Measurements from ENCODE around the gene SYNPO2. TPM values are rescaled to one million over a fixed set of nuclear protein-coding genes. Genes with fewer than 3 reads are reported as not detected.

SYNPO2 gene
- total RNA-seq, 5 donors from 2014 or later (not counting 1 experiment from before 2014, with no cell fraction given): 0.21 to 1.6 (median 1.2) TPM

GRCh38 chr4:118968005-118968404, 79.4 kb downstream of the SYNPO2 start:
- Mint-ChIP-seq H3K9me3 (no peaks in the 10 kb centered on the region), H3K27ac (no peak overlapping the region), H3K36me3 (no peaks in the 10 kb centered on the region), H3K4me3 (no peak overlapping the region), H3K27me3 (no peaks in the 10 kb centered on the region), H3K4me1 (peaks cover 8 to 9% (median 8%) of the 10 kb centered on the region in 3 donors)
- no peaks in the 10 kb centered on the region for H3K36me3 ChIP-seq (ENCODE audit: control insufficient read depth in 2 of 2, extremely low read depth in 1 of 2, insufficient read depth in 1 of 2, low read length in 1 of 2)
- WGBS (ENCODE audit: insufficient coverage): no CpG with 5 or more reads among the region's 1 CpG
- no peak overlapping the region for H3K4me3 ChIP-seq (ENCODE audit: control insufficient read depth in 1 of 2, extremely low read depth in 1 of 2, low read length in 1 of 2)
- H3K27me3 ChIP-seq (replicated peaks in 1 of 2; ENCODE audit: control insufficient read depth in 2 of 2, extremely low read depth in 1 of 2, insufficient read depth in 2 of 2, low read length in 1 of 2): no peaks in the 10 kb centered on the region
- no peaks in the 10 kb centered on the region for H3K9me3 ChIP-seq
- POLR2A ChIA-PET: interaction anchor here in 1 of 2 donors (0.7 kb wide), 1 partner anchor 20 kb away, joined by 5 read pairs; no protein-coding TSS in a partner anchor
- ATAC-seq (replicated peaks in 1 of 4): no peak
- DNase-seq: peak in 2 of 35 experiments; percentile 11 to 19
- H3K4me1 ChIP-seq (ENCODE audit: control insufficient read depth in 1 of 2, extremely low read depth in 1 of 2, insufficient read depth in 2 of 2, low read length in 2 of 2): no peaks in the 10 kb centered on the region
- CTCF ChIA-PET: interaction anchor here in 1 of 2 donors (0.9 kb wide), 1 partner anchor 21 kb away, joined by 3 read pairs; no protein-coding TSS in a partner anchor
- no peak overlapping the region for H3K27ac ChIP-seq (ENCODE audit: low read length)

DNA sequence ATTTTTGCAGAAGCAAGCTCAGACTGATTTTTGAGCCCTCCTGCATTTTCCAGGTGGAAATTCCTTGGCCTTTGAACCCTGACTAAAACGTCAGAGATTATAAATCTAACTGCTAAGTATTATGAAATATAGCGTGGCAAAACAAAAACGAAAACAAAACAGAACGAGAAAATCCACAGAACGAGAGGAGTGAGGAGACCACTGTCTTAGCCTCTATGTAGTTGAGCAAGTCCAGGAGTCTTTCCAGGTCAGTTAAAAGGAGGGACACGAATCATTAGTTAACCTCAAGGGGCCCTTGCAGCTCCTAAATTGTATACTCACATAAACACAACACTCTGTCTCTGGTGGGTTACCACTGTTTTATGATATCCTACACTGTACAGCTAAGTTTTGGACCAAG, 80.2 kb downstream of the SYNPO2 start:
- Mint-ChIP-seq H3K27me3 (no peaks in the 10 kb centered on the region), H3K36me3 (no peaks in the 10 kb centered on the region), H3K27ac (no peak overlapping the region), H3K4me3 (no peak overlapping the region), H3K4me1 (peaks cover 8 to 9% (median 8%) of the 10 kb centered on the region in 3 donors), H3K9me3 (no peaks in the 10 kb centered on the region)
- Histone ChIP-seq H3K4me3 (ENCODE audit: control insufficient read depth in 1 of 2, extremely low read depth in 1 of 2, low read length in 1 of 2) (no peak overlapping the region), H3K4me1 (ENCODE audit: control insufficient read depth in 1 of 2, extremely low read depth in 1 of 2, insufficient read depth in 2 of 2, low read length in 2 of 2) (no peaks in the 10 kb centered on the region), H3K27me3 (replicated peaks in 1 of 2; ENCODE audit: control insufficient read depth in 2 of 2, extremely low read depth in 1 of 2, insufficient read depth in 2 of 2, low read length in 1 of 2) (no peaks in the 10 kb centered on the region), H3K36me3 (ENCODE audit: control insufficient read depth in 2 of 2, extremely low read depth in 1 of 2, insufficient read depth in 1 of 2, low read length in 1 of 2) (no peaks in the 10 kb centered on the region), H3K9me3 (no peaks in the 10 kb centered on the region), H3K27ac (ENCODE audit: low read length) (no peak overlapping the region)
- no peak for ATAC-seq (replicated peaks in 1 of 4)
- ChIA-PET CTCF (no interaction called here), POLR2A (no interaction called here)
- no peak for DNase-seq
- WGBS (ENCODE audit: insufficient coverage): no CpG with 5 or more reads among the region's 6 CpGs

GRCh38 chr4:118969359-118969758, 80.7 kb downstream of the SYNPO2 start:
- no peaks in the 10 kb centered on the region for H3K27me3 Mint-ChIP-seq
- CTCF ChIA-PET: interaction anchor here (0.6 kb wide), 2 partner anchors 79 to 1008 kb away, joined by 3 read pairs; no protein-coding TSS in a partner anchor
- H3K9me3 Mint-ChIP-seq: no peaks in the 10 kb centered on the region
- no peaks in the 10 kb centered on the region for H3K36me3 ChIP-seq (ENCODE audit: control insufficient read depth in 2 of 2, extremely low read depth in 1 of 2, insufficient read depth in 1 of 2, low read length in 1 of 2)
- WGBS (ENCODE audit: insufficient coverage): no CpG with 5 or more reads among the region's 5 CpGs
- ATAC-seq (replicated peaks in 1 of 4): no peak
- H3K4me1 Mint-ChIP-seq: peaks cover 8 to 9% (median 8%) of the 10 kb centered on the region in 3 donors
- no peak overlapping the region for H3K27ac Mint-ChIP-seq
- no peaks in the 10 kb centered on the region for H3K27me3 ChIP-seq (replicated peaks in 1 of 2; ENCODE audit: control insufficient read depth in 2 of 2, extremely low read depth in 1 of 2, insufficient read depth in 2 of 2, low read length in 1 of 2)
- H3K4me3 Mint-ChIP-seq: no peak overlapping the region
- no peaks in the 10 kb centered on the region for H3K9me3 ChIP-seq
- no peaks in the 10 kb centered on the region for H3K36me3 Mint-ChIP-seq
- no peak overlapping the region for H3K27ac ChIP-seq (ENCODE audit: low read length)
- H3K4me1 ChIP-seq (ENCODE audit: control insufficient read depth in 1 of 2, extremely low read depth in 1 of 2, insufficient read depth in 2 of 2, low read length in 2 of 2): no peaks in the 10 kb centered on the region
- POLR2A ChIA-PET: no interaction called here
- DNase-seq: no peak
- no peak overlapping the region for H3K4me3 ChIP-seq (ENCODE audit: control insufficient read depth in 1 of 2, extremely low read depth in 1 of 2, low read length in 1 of 2)

- Histone ChIP-seq H3K9me3 (no peaks in the 10 kb centered on the region), H3K36me3 (ENCODE audit: control insufficient read depth in 2 of 2, extremely low read depth in 1 of 2, insufficient read depth in 1 of 2, low read length in 1 of 2) (no peaks in the 10 kb centered on the region), H3K4me3 (ENCODE audit: control insufficient read depth in 1 of 2, extremely low read depth in 1 of 2, low read length in 1 of 2) (no peak overlapping the region), H3K27ac (ENCODE audit: low read length) (no peak overlapping the region), H3K27me3 (replicated peaks in 1 of 2; ENCODE audit: control insufficient read depth in 2 of 2, extremely low read depth in 1 of 2, insufficient read depth in 2 of 2, low read length in 1 of 2) (no peaks in the 10 kb centered on the region), H3K4me1 (ENCODE audit: control insufficient read depth in 1 of 2, extremely low read depth in 1 of 2, insufficient read depth in 2 of 2, low read length in 2 of 2) (no peaks in the 10 kb centered on the region)
- H3K36me3 Mint-ChIP-seq: no peaks in the 10 kb centered on the region
- H3K27me3 Mint-ChIP-seq: no peaks in the 10 kb centered on the region
- DNase-seq (no peak), ATAC-seq (replicated peaks in 1 of 4) (no peak)
- no peak overlapping the region for H3K4me3 Mint-ChIP-seq
- no peak overlapping the region for H3K27ac Mint-ChIP-seq
- H3K4me1 Mint-ChIP-seq: peaks cover 8 to 9% (median 8%) of the 10 kb centered on the region in 3 donors
- 90% methylated on average over 2 of the region's 2 CpGs for WGBS (ENCODE audit: insufficient coverage)
- ChIA-PET POLR2A (no interaction called here), CTCF (interaction anchor here in 1 of 2 donors (0.5 kb wide), 1 partner anchor 72 kb away, joined by 9 read pairs; no protein-coding TSS in a partner anchor)
- no peaks in the 10 kb centered on the region for H3K9me3 Mint-ChIP-seq
Observed at GRCh38 chr4:118972167-118972566, 83.5 kb downstream of the SYNPO2 start.

- no peak overlapping the region for H3K27ac Mint-ChIP-seq
- no peak for DNase-seq
- WGBS (ENCODE audit: insufficient coverage): no CpG with 5 or more reads among the region's 6 CpGs
- H3K4me3 ChIP-seq (ENCODE audit: control insufficient read depth in 1 of 2, extremely low read depth in 1 of 2, low read length in 1 of 2): no peak overlapping the region
- H3K27me3 ChIP-seq (replicated peaks in 1 of 2; ENCODE audit: control insufficient read depth in 2 of 2, extremely low read depth in 1 of 2, insufficient read depth in 2 of 2, low read length in 1 of 2): no peaks in the 10 kb centered on the region
- CTCF ChIA-PET: no interaction called here
- H3K9me3 Mint-ChIP-seq: no peaks in the 10 kb centered on the region
- POLR2A ChIA-PET: interaction anchor here in 1 of 2 donors (0.6 kb wide), 1 partner anchor 310 kb away, joined by 3 read pairs; no protein-coding TSS in a partner anchor
- no peaks in the 10 kb centered on the region for H3K36me3 Mint-ChIP-seq
- no peaks in the 10 kb centered on the region for H3K4me1 ChIP-seq (ENCODE audit: control insufficient read depth in 1 of 2, extremely low read depth in 1 of 2, insufficient read depth in 2 of 2, low read length in 2 of 2)
- no peak overlapping the region for H3K27ac ChIP-seq (ENCODE audit: low read length)
- no peaks in the 10 kb centered on the region for H3K27me3 Mint-ChIP-seq
- no peak overlapping the region for H3K4me3 Mint-ChIP-seq
- H3K36me3 ChIP-seq (ENCODE audit: control insufficient read depth in 2 of 2, extremely low read depth in 1 of 2, insufficient read depth in 1 of 2, low read length in 1 of 2): no peaks in the 10 kb centered on the region
- H3K9me3 ChIP-seq: no peaks in the 10 kb centered on the region
- ATAC-seq (replicated peaks in 1 of 4): no peak
- peaks cover 2 to 4% (median 2%) of the 10 kb centered on the region in 3 donors for H3K4me1 Mint-ChIP-seq
Observed at GRCh38 chr4:118973295-118973694, 84.6 kb downstream of the SYNPO2 start.

DNA sequence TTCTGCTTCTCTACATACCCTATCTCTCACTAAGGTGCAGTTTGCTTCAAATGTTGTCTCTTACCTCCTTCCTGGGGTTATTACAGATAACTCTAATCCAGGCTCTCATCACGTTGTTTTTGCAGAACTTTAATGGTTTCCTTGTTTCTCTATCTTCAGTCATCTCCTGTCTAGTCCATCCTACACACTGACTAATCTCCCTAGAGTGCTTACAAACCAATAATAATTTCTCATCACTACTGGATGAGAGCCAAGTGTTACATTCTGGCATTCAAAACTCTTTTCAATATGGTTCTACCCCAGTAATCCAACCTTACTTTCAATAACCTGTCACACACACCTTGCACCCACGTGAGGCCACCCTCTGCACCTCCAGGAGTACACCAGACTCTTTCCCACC, 86.1 kb downstream of the SYNPO2 start:
- WGBS (ENCODE audit: insufficient coverage): 33% methylated on average over 2 of the region's 2 CpGs
- Histone ChIP-seq H3K9me3 (no peaks in the 10 kb centered on the region), H3K36me3 (ENCODE audit: control insufficient read depth in 2 of 2, extremely low read depth in 1 of 2, insufficient read depth in 1 of 2, low read length in 1 of 2) (no peaks in the 10 kb centered on the region), H3K27me3 (replicated peaks in 1 of 2; ENCODE audit: control insufficient read depth in 2 of 2, extremely low read depth in 1 of 2, insufficient read depth in 2 of 2, low read length in 1 of 2) (no peaks in the 10 kb centered on the region), H3K4me1 (ENCODE audit: control insufficient read depth in 1 of 2, extremely low read depth in 1 of 2, insufficient read depth in 2 of 2, low read length in 2 of 2) (no peaks in the 10 kb centered on the region), H3K4me3 (ENCODE audit: control insufficient read depth in 1 of 2, extremely low read depth in 1 of 2, low read length in 1 of 2) (no peak overlapping the region), H3K27ac (ENCODE audit: low read length) (no peak overlapping the region)
- no peaks in the 10 kb centered on the region for H3K4me1 Mint-ChIP-seq
- ChIA-PET POLR2A (no interaction called here), CTCF (no interaction called here)
- no peak overlapping the region for H3K4me3 Mint-ChIP-seq
- no peak overlapping the region for H3K27ac Mint-ChIP-seq
- no peak for DNase-seq
- no peak for ATAC-seq (replicated peaks in 1 of 4)
- no peaks in the 10 kb centered on the region for H3K36me3 Mint-ChIP-seq
- no peaks in the 10 kb centered on the region for H3K9me3 Mint-ChIP-seq
- H3K27me3 Mint-ChIP-seq: no peaks in the 10 kb centered on the region

Data from T-cell (primary cell).